Measurements from ENCODE around the gene HOXC6.
A peak's percentile ranks its signal among the peaks of the same experiment; 100 is the strongest.
"Not testable (repeated sequence)": the region's sequence is repeated elsewhere in the genome, so short reads cannot be mapped to it uniquely, and the experiment has no call there.

The HOXC6 gene

DNA sequence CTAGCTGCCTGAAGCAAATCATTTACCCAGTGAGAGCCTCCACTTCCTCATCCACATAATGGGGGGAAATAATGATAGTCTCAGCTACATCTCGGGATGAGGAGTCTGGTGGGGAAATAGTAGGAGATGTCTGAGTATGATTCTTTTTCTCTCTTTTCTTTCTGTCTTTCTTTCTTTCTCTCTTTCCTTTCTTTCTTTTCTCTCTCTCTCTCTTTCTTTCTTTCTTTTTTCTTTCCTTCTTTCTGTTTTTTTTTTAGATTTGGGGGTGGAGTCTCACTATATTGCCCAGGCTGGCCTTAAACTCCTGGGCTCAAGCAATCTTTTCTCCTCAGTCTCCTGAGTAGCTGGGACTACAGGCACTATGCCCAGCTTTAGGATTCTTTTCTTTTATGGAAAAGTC is 38.2 kb downstream of the HOXC6 start:
- H3K27ac ChIP-seq (ENCODE audit: low read depth, low read length) = no peak overlapping the region
- H3K9me3 ChIP-seq (ENCODE audit: control insufficient read depth in 5 of 5, low read length in 5 of 5) = no peaks in the 10 kb centered on the region
- no peaks in the 10 kb centered on the region for H3K4me1 ChIP-seq (ENCODE audit: control insufficient read depth in 5 of 5, insufficient read depth in 5 of 5, low read length in 5 of 5)
- H3K27me3 ChIP-seq (ENCODE audit: control insufficient read depth in 5 of 5, insufficient read depth in 4 of 5, low read length in 5 of 5) = peaks cover 0 to 14% (median 0%) of the 10 kb centered on the region in 5 donors
- H3K36me3 ChIP-seq (ENCODE audit: control insufficient read depth in 5 of 5, insufficient read depth in 5 of 5, low read length in 5 of 5) = no peaks in the 10 kb centered on the region
- no peak overlapping the region for H3K9ac ChIP-seq (ENCODE audit: low read length in 5 of 5)
- H3K4me3 ChIP-seq (ENCODE audit: low read depth in 1 of 5, low read length in 5 of 5) = no peak overlapping the region

DNA sequence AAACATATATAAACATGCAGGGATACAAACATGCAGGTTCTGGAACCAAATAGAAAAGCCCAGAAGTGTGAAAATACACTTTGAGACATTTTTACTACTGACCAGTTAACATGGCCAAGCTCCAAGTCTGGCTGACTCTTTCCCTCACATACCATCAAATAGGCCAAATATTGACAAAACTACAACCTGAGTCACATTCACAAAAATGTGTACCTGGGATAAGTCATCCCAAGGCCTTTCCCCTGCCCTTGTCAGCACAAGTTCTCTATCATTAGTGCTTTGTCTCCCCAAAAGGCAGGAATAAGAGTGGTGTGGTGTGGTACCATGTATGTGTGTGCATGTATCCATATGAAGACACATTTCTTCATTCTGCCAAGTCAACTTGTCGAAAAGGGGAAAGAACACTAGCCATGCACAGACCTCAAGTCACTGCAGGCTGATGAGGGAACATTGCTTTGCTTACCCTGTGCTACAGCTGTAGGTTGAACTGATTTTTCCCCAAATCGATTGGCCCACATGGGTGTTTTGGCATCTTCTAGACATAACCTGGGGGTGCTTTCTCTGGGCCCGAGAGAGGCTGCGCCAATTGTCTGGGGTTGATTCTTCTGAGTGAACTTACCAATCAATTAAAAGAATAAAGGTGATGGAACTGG is 40.3 kb downstream of the HOXC6 start:
- H3K36me3 ChIP-seq (ENCODE audit: control insufficient read depth in 5 of 5, insufficient read depth in 5 of 5, low read length in 5 of 5) = no peaks in the 10 kb centered on the region
- H3K9me3 ChIP-seq (ENCODE audit: control insufficient read depth in 5 of 5, low read length in 5 of 5) = no peaks in the 10 kb centered on the region
- no peaks in the 10 kb centered on the region for H3K4me1 ChIP-seq (ENCODE audit: control insufficient read depth in 5 of 5, insufficient read depth in 5 of 5, low read length in 5 of 5)
- no peak overlapping the region for H3K4me3 ChIP-seq (ENCODE audit: low read depth in 1 of 5, low read length in 5 of 5)
- no peak overlapping the region for H3K9ac ChIP-seq (ENCODE audit: low read length in 5 of 5)
- peaks cover 0 to 7% (median 0%) of the 10 kb centered on the region in 5 donors for H3K27me3 ChIP-seq (ENCODE audit: control insufficient read depth in 5 of 5, insufficient read depth in 4 of 5, low read length in 5 of 5)
- no peak overlapping the region for H3K27ac ChIP-seq (ENCODE audit: low read depth, low read length)

DNA sequence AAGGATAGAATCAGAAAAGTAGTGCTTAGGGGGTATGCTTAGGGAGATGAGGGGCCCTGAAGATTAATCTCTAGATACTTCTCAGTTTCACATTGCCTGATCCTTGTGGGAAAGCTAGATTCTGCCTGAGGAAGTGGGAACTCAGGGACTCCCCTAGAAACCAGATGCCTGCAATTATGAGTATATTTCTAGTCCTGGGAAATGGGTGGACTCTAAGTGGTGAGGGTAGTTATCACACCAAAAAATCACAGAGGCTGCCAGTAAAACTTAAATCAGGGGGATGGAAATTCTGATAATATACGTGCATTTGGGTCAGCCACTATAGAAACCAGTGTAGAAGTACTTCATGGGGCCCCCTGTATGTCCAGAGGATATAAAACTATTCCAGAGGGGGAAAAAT is 43.7 kb downstream of the HOXC6 start:
- Histone ChIP-seq H3K36me3 (ENCODE audit: control insufficient read depth in 5 of 5, insufficient read depth in 5 of 5, low read length in 5 of 5) (no peaks in the 10 kb centered on the region), H3K4me1 (ENCODE audit: control insufficient read depth in 5 of 5, insufficient read depth in 5 of 5, low read length in 5 of 5) (no peaks in the 10 kb centered on the region), H3K27me3 (ENCODE audit: control insufficient read depth in 5 of 5, insufficient read depth in 4 of 5, low read length in 5 of 5) (peaks cover 0 to 4% (median 0%) of the 10 kb centered on the region in 5 donors), H3K4me3 (ENCODE audit: low read depth in 1 of 5, low read length in 5 of 5) (no peak overlapping the region), H3K9me3 (ENCODE audit: control insufficient read depth in 5 of 5, low read length in 5 of 5) (no peaks in the 10 kb centered on the region), H3K27ac (ENCODE audit: low read depth, low read length) (no peak overlapping the region), H3K9ac (ENCODE audit: low read length in 5 of 5) (no peak overlapping the region)

DNA sequence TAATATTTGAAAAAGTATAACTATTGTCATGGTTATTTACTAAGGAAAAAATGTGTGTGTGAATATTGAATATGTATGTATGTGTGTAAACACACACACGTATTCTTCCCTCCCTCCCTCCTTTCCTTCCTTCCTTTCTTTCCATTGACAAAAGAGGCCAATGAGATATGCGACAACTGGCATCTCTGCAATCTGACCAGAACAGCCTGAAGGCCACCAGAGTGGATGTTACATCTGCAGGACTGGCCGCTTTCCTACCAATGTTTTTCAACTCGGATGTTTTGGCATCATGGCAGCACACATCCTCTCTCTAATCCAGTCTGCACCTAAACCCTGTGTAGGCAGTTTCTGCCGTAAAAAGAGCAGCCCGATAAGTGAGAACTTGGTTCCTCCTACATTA is 46.1 kb downstream of the HOXC6 start:
- Histone ChIP-seq H3K4me3 (ENCODE audit: low read depth in 1 of 5, low read length in 5 of 5) (no peak overlapping the region), H3K9me3 (ENCODE audit: control insufficient read depth in 5 of 5, low read length in 5 of 5) (no peaks in the 10 kb centered on the region), H3K4me1 (ENCODE audit: control insufficient read depth in 5 of 5, insufficient read depth in 5 of 5, low read length in 5 of 5) (no peaks in the 10 kb centered on the region), H3K27ac (ENCODE audit: low read depth, low read length) (no peak overlapping the region), H3K9ac (ENCODE audit: low read length in 5 of 5) (no peak overlapping the region), H3K36me3 (ENCODE audit: control insufficient read depth in 5 of 5, insufficient read depth in 5 of 5, low read length in 5 of 5) (no peaks in the 10 kb centered on the region), H3K27me3 (ENCODE audit: control insufficient read depth in 5 of 5, insufficient read depth in 4 of 5, low read length in 5 of 5) (peaks cover 0 to 4% (median 0%) of the 10 kb centered on the region in 5 donors)

DNA sequence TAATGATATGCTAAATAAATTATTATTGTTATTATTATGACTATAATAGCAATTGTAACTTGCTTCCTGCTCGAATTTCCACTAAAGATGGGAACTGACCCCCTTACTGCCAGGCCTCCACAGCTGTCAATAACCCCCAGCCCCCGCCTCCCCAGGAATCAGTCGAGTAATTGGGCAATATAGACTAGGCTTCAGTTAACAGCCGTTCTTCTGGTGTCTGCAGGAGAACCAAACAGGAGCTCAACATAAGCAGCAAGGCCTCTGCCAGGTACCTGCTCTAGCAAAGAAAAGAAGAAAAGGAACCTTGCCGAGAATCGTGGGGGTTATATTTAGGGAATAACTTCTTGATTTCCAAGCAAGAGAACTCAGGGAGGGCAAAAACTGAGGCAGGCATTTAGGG is 47.2 kb downstream of the HOXC6 start:
- H3K36me3 ChIP-seq (ENCODE audit: control insufficient read depth in 5 of 5, insufficient read depth in 5 of 5, low read length in 5 of 5) = no peaks in the 10 kb centered on the region
- H3K27ac ChIP-seq (ENCODE audit: low read depth, low read length) = no peak overlapping the region
- H3K9ac ChIP-seq (ENCODE audit: low read length in 5 of 5) = no peak overlapping the region
- H3K27me3 ChIP-seq (ENCODE audit: control insufficient read depth in 5 of 5, insufficient read depth in 4 of 5, low read length in 5 of 5) = peaks cover 0 to 4% (median 0%) of the 10 kb centered on the region in 5 donors
- H3K4me3 ChIP-seq (ENCODE audit: low read depth in 1 of 5, low read length in 5 of 5) = no peak overlapping the region
- H3K9me3 ChIP-seq (ENCODE audit: control insufficient read depth in 5 of 5, low read length in 5 of 5) = no peaks in the 10 kb centered on the region
- H3K4me1 ChIP-seq (ENCODE audit: control insufficient read depth in 5 of 5, insufficient read depth in 5 of 5, low read length in 5 of 5) = no peaks in the 10 kb centered on the region

DNA sequence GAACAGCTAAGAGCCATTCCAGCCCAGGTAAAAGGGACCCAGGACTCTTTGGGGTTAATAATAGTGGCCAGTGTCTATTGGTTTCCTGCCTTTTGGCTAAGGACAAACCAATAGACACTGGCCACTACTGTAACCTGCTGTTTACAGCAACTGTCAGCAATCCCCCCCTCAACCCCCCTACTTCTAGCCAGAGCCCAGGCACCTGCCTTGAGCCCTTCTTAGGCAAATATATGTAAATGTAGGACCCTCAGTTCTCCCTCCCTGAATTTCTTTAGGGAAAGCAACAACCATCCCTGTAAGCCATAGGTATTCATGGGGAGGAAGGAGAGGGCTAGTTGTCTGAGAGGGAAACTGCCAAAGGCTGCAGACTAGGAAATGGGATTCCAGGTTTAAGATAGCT is 47.7 kb downstream of the HOXC6 start:
- no peaks in the 10 kb centered on the region for H3K4me1 ChIP-seq (ENCODE audit: control insufficient read depth in 5 of 5, insufficient read depth in 5 of 5, low read length in 5 of 5)
- peaks cover 0 to 4% (median 0%) of the 10 kb centered on the region in 5 donors for H3K27me3 ChIP-seq (ENCODE audit: control insufficient read depth in 5 of 5, insufficient read depth in 4 of 5, low read length in 5 of 5)
- no peaks in the 10 kb centered on the region for H3K9me3 ChIP-seq (ENCODE audit: control insufficient read depth in 5 of 5, low read length in 5 of 5)
- H3K4me3 ChIP-seq (ENCODE audit: low read depth in 1 of 5, low read length in 5 of 5) = no peak overlapping the region
- H3K36me3 ChIP-seq (ENCODE audit: control insufficient read depth in 5 of 5, insufficient read depth in 5 of 5, low read length in 5 of 5) = no peaks in the 10 kb centered on the region
- H3K9ac ChIP-seq (ENCODE audit: low read length in 5 of 5) = no peak overlapping the region
- H3K27ac ChIP-seq (ENCODE audit: low read depth, low read length) = no peak overlapping the region

DNA sequence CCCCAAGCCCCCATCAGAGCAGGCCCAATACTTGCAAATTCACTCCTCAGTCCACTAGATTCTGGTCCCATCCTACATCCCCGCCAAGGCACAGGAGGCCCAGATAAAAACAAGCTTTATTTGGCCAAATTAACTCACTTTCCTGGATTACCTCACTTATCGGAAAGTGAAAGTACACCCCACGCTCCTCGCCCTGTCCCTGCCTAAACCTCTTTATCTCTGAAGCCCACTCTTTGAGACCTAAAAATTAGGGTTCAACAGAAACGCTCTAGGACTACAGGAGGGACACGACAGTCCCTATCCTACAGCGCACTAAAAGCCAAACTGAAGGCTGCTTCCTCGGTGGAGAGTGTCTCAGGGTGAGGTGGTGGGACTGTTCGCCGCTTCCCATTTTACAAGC is 49.6 kb downstream of the HOXC6 start:
- H3K27me3 ChIP-seq (ENCODE audit: control insufficient read depth in 5 of 5, insufficient read depth in 4 of 5, low read length in 5 of 5); H3K27ac ChIP-seq (ENCODE audit: low read depth, low read length); H3K9me3 ChIP-seq (ENCODE audit: control insufficient read depth in 5 of 5, low read length in 5 of 5); H3K4me1 ChIP-seq (ENCODE audit: control insufficient read depth in 5 of 5, insufficient read depth in 5 of 5, low read length in 5 of 5); H3K9ac ChIP-seq (ENCODE audit: low read length in 5 of 5); H3K36me3 ChIP-seq (ENCODE audit: control insufficient read depth in 5 of 5, insufficient read depth in 5 of 5, low read length in 5 of 5): not testable (repeated sequence)
- H3K4me3 ChIP-seq (ENCODE audit: low read depth in 1 of 5, low read length in 5 of 5) = peak overlapping the region in 2 of 5 donors; percentile 44

DNA sequence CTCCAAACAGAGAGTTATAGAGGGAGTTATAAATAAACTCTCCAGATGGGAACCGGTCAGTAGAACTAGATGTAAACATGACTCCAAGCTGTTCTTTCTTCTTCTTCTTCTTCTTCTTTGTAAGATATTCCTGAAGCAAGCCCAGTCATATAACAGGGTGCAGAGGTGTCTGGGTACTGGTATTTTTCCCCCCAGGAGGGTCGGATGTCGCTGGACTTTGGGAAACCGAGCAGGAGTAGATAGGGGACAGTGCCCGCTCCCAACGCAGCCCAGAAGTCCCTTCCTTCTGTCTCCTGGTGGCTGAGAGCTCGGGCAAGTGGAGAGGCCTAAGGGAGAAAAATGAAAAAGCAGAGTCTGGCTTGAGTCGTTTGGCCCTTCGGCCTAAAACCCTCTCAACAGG is 50.9 kb downstream of the HOXC6 start:
- H3K4me1 ChIP-seq (ENCODE audit: control insufficient read depth in 5 of 5, insufficient read depth in 5 of 5, low read length in 5 of 5); H3K36me3 ChIP-seq (ENCODE audit: control insufficient read depth in 5 of 5, insufficient read depth in 5 of 5, low read length in 5 of 5); H3K4me3 ChIP-seq (ENCODE audit: low read depth in 1 of 5, low read length in 5 of 5); H3K27me3 ChIP-seq (ENCODE audit: control insufficient read depth in 5 of 5, insufficient read depth in 4 of 5, low read length in 5 of 5); H3K9me3 ChIP-seq (ENCODE audit: control insufficient read depth in 5 of 5, low read length in 5 of 5): not testable (repeated sequence)
- H3K27ac ChIP-seq (ENCODE audit: low read depth, low read length) = peak overlapping the region; percentile 57
- H3K9ac ChIP-seq (ENCODE audit: low read length in 5 of 5) = peak overlapping the region in 1 of 5 donors; percentile 47
